Measurements from ENCODE around the gene RASA3.
"Not testable (repeated sequence)": the region's sequence is repeated elsewhere in the genome, so short reads cannot be mapped to it uniquely, and the experiment has no call there.

- not testable (repeated sequence) for TF ChIP-seq CTCF (conservative IDR thresholded peaks at IDR 0.05; ENCODE audit: low read length); EZH2phosphoT487 (IDR thresholded peaks at IDR 0.05; ENCODE audit: borderline replicate concordance, low read depth, low read length)
Measured at GRCh38 chr13:113988859-113989258, 143.6 kb downstream of the RASA3 start.
